ENCODE measurements around the gene FNBP1. TPM values are rescaled to one million over a fixed set of nuclear protein-coding genes. Genes with fewer than 3 reads are reported as not detected.

The FNBP1 gene
- total and polyA plus RNA-seq, 2 of the 8 experiments (the other 6 are each of a cell fraction or from before 2014, with no cell fraction given) = 7.2 to 40.9 TPM

GRCh38 chr9:129921905-129922304 is 121.1 kb downstream of the FNBP1 start:
- H3K27ac ChIP-seq (ENCODE audit: low read depth, low read length) = no peak overlapping the region
- no peaks in the 10 kb centered on the region for H3K9me3 ChIP-seq (ENCODE audit: insufficient read depth in 2 of 2, low read depth in 1 of 2, low read length in 1 of 2)
- H4K8ac ChIP-seq (ENCODE audit: extremely low read depth, insufficient read depth, low read length) = no peak overlapping the region
- 87% methylated on average over 4 of the region's 4 CpGs; no CpG with 5 or more reads in 1 of the 2 experiments for WGBS, 2 experiments (ENCODE audit: extremely low coverage in 1 of 2, insufficient coverage in 1 of 2, insufficient read length in 1 of 2, insufficient replicate concordance in 2 of 2, low coverage in 1 of 2, low lambda C conversion rate in 2 of 2, missing lambda C conversion rate in 1 of 2)
- no peak overlapping the region for H3K56ac ChIP-seq (replicated peaks; ENCODE audit: insufficient read length, low read depth, low read length)
- ChIA-PET CTCF (ENCODE audit: partially characterized antibody) (interaction anchor here (0.6 to 1.5 kb wide), 3 partner anchors 9 to 892 kb away, joined by 3 read pairs; no protein-coding TSS in a partner anchor), POLR2A (ENCODE audit: partially characterized antibody) (no interaction called here)
- no peak overlapping the region for H2BK20ac ChIP-seq (ENCODE audit: low read length)
- H2BK12ac ChIP-seq (ENCODE audit: low read depth, low read length) = no peak overlapping the region
- no peak overlapping the region for H2AFZ ChIP-seq (ENCODE audit: low read length)
- no peak overlapping the region for H4K91ac ChIP-seq (replicated peaks; ENCODE audit: insufficient read length, low read length)
- H3K36me3 ChIP-seq (ENCODE audit: control insufficient read depth in 2 of 4, insufficient read depth in 4 of 4, low read length in 3 of 4) = peaks cover 0 to 8% (median 4%) of the 10 kb centered on the region in 4 experiments; a peak in 3 of 8 replicates
- H3K18ac ChIP-seq (ENCODE audit: extremely low read depth, low read length) = no peak overlapping the region
- no peak overlapping the region for H2BK120ac ChIP-seq (replicated peaks; ENCODE audit: low read depth, low read length)
- no peak overlapping the region for H3K23ac ChIP-seq (ENCODE audit: insufficient read length)
- H2BK15ac ChIP-seq (ENCODE audit: low read length) = no peak overlapping the region
- H3K4ac ChIP-seq (replicated peaks; ENCODE audit: insufficient read length, low read depth, low read length) = no peak overlapping the region
- H3K14ac ChIP-seq (ENCODE audit: insufficient read length) = no peak overlapping the region
- H3K79me1 ChIP-seq (ENCODE audit: low read depth, low read length) = no peaks in the 10 kb centered on the region
- FAIRE-seq (no peak), DNase-seq (ENCODE audit: low read depth in 1 of 2, low spot score in 2 of 2) (no peak)
- no peaks in the 10 kb centered on the region for H3K4me1 ChIP-seq (replicated peaks in 1 of 4; ENCODE audit: control insufficient read depth in 3 of 4, insufficient read depth in 4 of 4, low read length in 3 of 4)
- no peak overlapping the region for H2AK5ac ChIP-seq (ENCODE audit: low read depth, low read length)
- H3K23me2 ChIP-seq (ENCODE audit: low read depth, low read length) = no peaks in the 10 kb centered on the region
- H3K4me2 ChIP-seq (ENCODE audit: insufficient read depth in 1 of 2, low read depth in 2 of 2, low read length in 2 of 2) = no peak overlapping the region
- TF ChIP-seq USF2 (IDR thresholded peaks at IDR 0.05; ENCODE audit: low read length) = no peak
- no peak for TF ChIP-seq CBX5 (IDR thresholded peaks at IDR 0.05; ENCODE audit: low read depth, low read length)
- no peak for TF ChIP-seq HDAC2 (IDR thresholded peaks at IDR 0.05; ENCODE audit: borderline replicate concordance in 1 of 2, low read depth in 2 of 2, low read length in 2 of 2)
- TF ChIP-seq TAF7 (optimal IDR thresholded peaks at IDR 0.05; ENCODE audit: borderline replicate concordance, low read depth, low read length) = no peak
- TF ChIP-seq CTBP2 (IDR thresholded peaks at IDR 0.05; ENCODE audit: borderline replicate concordance, insufficient read depth, insufficient read length, low read length) = no peak
- no peak for TF ChIP-seq PHF8 (conservative IDR thresholded peaks at IDR 0.05; ENCODE audit: low read depth, low read length)
- no peak for TF ChIP-seq SP1 (IDR thresholded peaks at IDR 0.05; ENCODE audit: low read depth, low read length)
- no peak for TF ChIP-seq ASH2L (IDR thresholded peaks at IDR 0.05; ENCODE audit: low read length)
- no peak for TF ChIP-seq BCL11A (IDR thresholded peaks at IDR 0.05; ENCODE audit: low read depth in 2 of 2, low read length in 2 of 2)
- TF ChIP-seq NRF1 (IDR thresholded peaks at IDR 0.05; ENCODE audit: low read depth, low read length) = no peak
- no peak for TF ChIP-seq SRF (IDR thresholded peaks at IDR 0.05; ENCODE audit: low read depth, low read length)
- no peaks in the 10 kb centered on the region for H3K27me3 ChIP-seq (replicated peaks in 1 of 4; ENCODE audit: control insufficient read depth in 3 of 4, extremely low read depth in 1 of 4, insufficient read depth in 3 of 4, low read length in 3 of 4)
- H3K4me3 ChIP-seq (ENCODE audit: extremely low read depth in 1 of 4, insufficient read depth in 2 of 4, low read depth in 3 of 4, low read length in 4 of 4) = no peak overlapping the region
- H4K20me1 ChIP-seq (replicated peaks in 1 of 2; ENCODE audit: control insufficient read depth in 1 of 2, insufficient read depth in 2 of 2, low read length in 2 of 2) = peaks cover 0 to 1% of the 10 kb centered on the region in 2 experiments
- H2BK5ac ChIP-seq (ENCODE audit: low read depth, low read length) = no peak overlapping the region
- H3K79me2 ChIP-seq (ENCODE audit: control insufficient read depth in 1 of 2, insufficient read depth in 2 of 2, low read length in 2 of 2) = no peaks in the 10 kb centered on the region
- H3K9ac ChIP-seq (replicated peaks in 1 of 4; ENCODE audit: extremely low read depth in 1 of 4, low read depth in 3 of 4, low read length in 3 of 4) = no peak overlapping the region
- no peak overlapping the region for H4K5ac ChIP-seq (ENCODE audit: insufficient read length, low read depth, low read length)
